Measurements from ENCODE around the gene CHPF.

- TF ChIP-seq POLR2A (IDR thresholded peaks at IDR 0.05; ENCODE audit: borderline replicate concordance, extremely low read depth, insufficient read depth, insufficient read length) (no peak), YY1 (IDR thresholded peaks at IDR 0.05; ENCODE audit: extremely low read depth, insufficient replicate concordance, low read depth, low read length) (no peak), CTCF (IDR thresholded peaks at IDR 0.05 in 2 of 3, conservative IDR thresholded peaks at IDR 0.05 in 1 of 3; ENCODE audit: borderline replicate concordance in 1 of 3, insufficient read depth in 1 of 3, low read depth in 2 of 3, low read length in 2 of 3) (no peak), REST (IDR thresholded peaks at IDR 0.05; ENCODE audit: low read depth) (no peak), MAX (IDR thresholded peaks at IDR 0.05) (no peak), JUND (IDR thresholded peaks at IDR 0.05) (no peak), EZH2 (IDR thresholded peaks at IDR 0.05) (no peak), CEBPB (IDR thresholded peaks at IDR 0.05; ENCODE audit: low read depth) (no peak), ELF1 (IDR thresholded peaks at IDR 0.05; ENCODE audit: borderline replicate concordance, low read depth) (no peak), POLR2AphosphoS5 (IDR thresholded peaks at IDR 0.05; ENCODE audit: low read depth, low read length) (no peak), SIN3A (IDR thresholded peaks at IDR 0.05; ENCODE audit: low read depth) (no peak), RAD21 (IDR thresholded peaks at IDR 0.05; ENCODE audit: low read depth) (no peak), ZBTB33 (IDR thresholded peaks at IDR 0.05; ENCODE audit: extremely low read depth, insufficient replicate concordance, low read length) (no peak), ZFX (IDR thresholded peaks at IDR 0.05) (no peak)
Measured at GRCh38 chr2:219547621-219548020, 4.0 kb upstream of the CHPF start.

Measured in HCT116 (cell line).